Retinal pigment epithelial cell (primary cell): ENCODE results near the gene PPP1R13B.

Experiments used
- DNase-seq: peaks from one replicate; pipeline ENCODE4 v3.0.0-alpha.2; 2010; ENCODE audit warnings: low read depth
- H3K4me3 ChIP-seq: 2 replicates; pipeline ENCODE4 v1.5.1; 2011; ENCODE audit warnings: mild to moderate bottlenecking, low read length, control low read depth, moderate library complexity
- CTCF ChIP-seq: conservative IDR thresholded peaks from 2 replicates; pipeline ENCODE4 v1.5.1; 2011; ENCODE audit warnings: low read depth, low read length, control low read depth, inconsistent platforms

PPP1R13B gene

GRCh38 chr14:103700753-103701490 lies 146.5 kb downstream of the PPP1R13B start:
- DNase-seq, result no peak
- no peak overlapping the region for H3K4me3 ChIP-seq
- no peak for TF ChIP-seq CTCF

GRCh38 chr14:103699901-103700752 lies 147.2 kb downstream of the PPP1R13B start:
- no peak for TF ChIP-seq CTCF
- no peak overlapping the region for H3K4me3 ChIP-seq
- no peak for DNase-seq

GRCh38 chr14:103699261-103699661 lies 148.1 kb downstream of the PPP1R13B start:
- no peak for TF ChIP-seq CTCF
- H3K4me3 ChIP-seq, result no peak overlapping the region
- DNase-seq, result no peak

GRCh38 chr14:103698380-103699260 lies 148.8 kb downstream of the PPP1R13B start:
- no peak for DNase-seq
- TF ChIP-seq CTCF, result no peak
- no peak overlapping the region for H3K4me3 ChIP-seq

- TF ChIP-seq CTCF, result no peak
- no peak for DNase-seq
- H3K4me3 ChIP-seq, result no peak overlapping the region
Observed at GRCh38 chr14:103697603-103698379, 149.6 kb downstream of the PPP1R13B start.

GRCh38 chr14:103697206-103697602 lies 150.2 kb downstream of the PPP1R13B start:
- TF ChIP-seq CTCF, result no peak
- no peak for DNase-seq
- no peak overlapping the region for H3K4me3 ChIP-seq
